H1 (cell line): ENCODE measurements around the gene PCP4. TPM values are rescaled to one million over a fixed set of nuclear protein-coding genes. Genes with fewer than 3 reads are reported as not detected.

Experiments used
- CHD7 ChIP-seq: fragments of 300-600 bp; sonication (generic); IDR thresholded peaks from 2 replicates; pipeline ENCODE4 v1.7.1; 2012; ENCODE audit warnings: low read length, moderate library complexity, mild to moderate bottlenecking, inconsistent platforms; ENCODE audit not compliant: insufficient replicate concordance
- NANOG ChIP-seq: IDR thresholded peaks from 2 replicates; pipeline ENCODE4 v1.6.1; 2011; ENCODE audit warnings: low read length, low read depth, mild to moderate bottlenecking, inconsistent platforms; ENCODE audit not compliant: insufficient read depth, poor library complexity, severe bottlenecking
- POLR2A ChIP-seq, 2 experiments: IDR thresholded peaks; 1 replicate in 1 of 2; 2 replicates in 1 of 2; pipeline ENCODE4 v1.6.1; 2011; ENCODE audit warnings: low read depth in 2 of 2, low read length in 2 of 2, mild to moderate bottlenecking in 2 of 2; ENCODE audit errors: control extremely low read depth in 1 of 2
- SRF ChIP-seq: IDR thresholded peaks from 2 replicates; pipeline ENCODE4 v1.6.1; 2011; ENCODE audit warnings: mild to moderate bottlenecking, low read depth, low read length, moderate library complexity
- TAF1 ChIP-seq: IDR thresholded peaks from 2 replicates; pipeline ENCODE4 v1.6.1; 2011; ENCODE audit warnings: mild to moderate bottlenecking, low read depth, low read length
- polyA plus RNA-seq, 7 experiments: library from polyadenylated mRNA; depleted of rRNA in 3 of 7; stranded (reverse) in 5 of 7; unstranded in 2 of 7; fragments of >200 nt in 5 of 7; fragments of 200-250 nt in 2 of 7; gene quantifications; 1 replicate in 5 of 7; 2 replicates in 1 of 7; 4 replicates in 1 of 7; pipeline versions ENCODE4 v1.2.1 to v1.2.3, GENCODE V29; 2011 to 2013; ENCODE audit warnings: missing spikeins in 2 of 7, mixed read lengths in 2 of 7
- total RNA-seq: library from RNA; stranded (reverse); fragmentation: NEBNext Ultra II Directional; extraction: Animal tissue kit (Norgen Biotek cat#: 25700); gene quantifications from 2 replicates; pipeline ENCODE4 v1.2.1, GENCODE V29; 2021
- TF ChIP-seq, protein P1 (sequence below), 3 experiments: IDR thresholded peaks; 1 replicate in 2 of 3; 2 replicates in 1 of 3; pipeline versions ENCODE4 v1.5.1 to v1.6.1; 2011; ENCODE audit warnings: low read length in 3 of 3, mild to moderate bottlenecking in 3 of 3, inconsistent platforms in 2 of 3, low read depth in 1 of 3, moderate library complexity in 1 of 3; ENCODE audit not compliant: insufficient read depth in 1 of 3; ENCODE audit errors: control extremely low read depth in 1 of 3

PCP4 gene
- total and polyA plus RNA-seq, 2 of the 8 experiments (the other 6 are each of a cell fraction or from before 2014, with no cell fraction given), result 1.8 to 2.4 TPM

DNA sequence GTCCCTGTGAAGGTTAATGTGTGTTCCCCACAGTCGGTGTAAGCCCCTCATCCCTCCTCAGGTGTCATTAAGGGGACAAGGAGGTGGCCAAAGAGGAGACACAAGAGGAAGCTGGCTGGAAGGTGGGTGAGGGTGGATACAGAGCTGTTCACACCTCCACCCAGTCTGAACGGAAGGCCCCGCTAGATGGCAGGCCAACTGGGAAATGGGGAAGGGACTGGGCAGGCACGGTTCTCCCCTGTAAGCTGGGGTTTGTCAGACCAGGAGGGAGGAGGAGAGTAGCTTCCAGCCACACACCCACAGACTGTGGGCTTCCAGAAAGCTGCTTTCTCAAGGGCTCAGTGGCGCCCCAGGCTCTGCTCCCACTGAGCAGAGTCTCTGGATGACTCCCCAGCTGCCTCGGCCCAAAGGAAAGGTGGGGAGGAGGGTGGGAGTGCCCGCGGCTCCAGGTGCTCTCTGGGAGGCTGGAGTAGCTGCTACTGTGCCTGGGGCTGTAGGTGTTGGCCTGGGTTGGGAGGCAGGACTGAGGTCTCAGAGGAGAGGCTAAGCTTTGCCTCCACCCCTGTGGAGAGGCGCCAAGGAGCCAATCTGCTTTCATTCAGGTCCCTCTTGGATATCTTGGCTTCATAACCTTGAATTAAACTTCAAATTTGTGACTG lies 41.2 kb downstream of the PCP4 start (continued):
- TF ChIP-seq CHD7 (no peak), POLR2A (IDR thresholded peaks at IDR 0.05; ENCODE audit: control extremely low read depth in 1 of 2, low read depth in 2 of 2, low read length in 2 of 2) (no peak), TAF1 (no peak), SRF (no peak), NANOG (no peak)
- TF ChIP-seq, protein P1, sequence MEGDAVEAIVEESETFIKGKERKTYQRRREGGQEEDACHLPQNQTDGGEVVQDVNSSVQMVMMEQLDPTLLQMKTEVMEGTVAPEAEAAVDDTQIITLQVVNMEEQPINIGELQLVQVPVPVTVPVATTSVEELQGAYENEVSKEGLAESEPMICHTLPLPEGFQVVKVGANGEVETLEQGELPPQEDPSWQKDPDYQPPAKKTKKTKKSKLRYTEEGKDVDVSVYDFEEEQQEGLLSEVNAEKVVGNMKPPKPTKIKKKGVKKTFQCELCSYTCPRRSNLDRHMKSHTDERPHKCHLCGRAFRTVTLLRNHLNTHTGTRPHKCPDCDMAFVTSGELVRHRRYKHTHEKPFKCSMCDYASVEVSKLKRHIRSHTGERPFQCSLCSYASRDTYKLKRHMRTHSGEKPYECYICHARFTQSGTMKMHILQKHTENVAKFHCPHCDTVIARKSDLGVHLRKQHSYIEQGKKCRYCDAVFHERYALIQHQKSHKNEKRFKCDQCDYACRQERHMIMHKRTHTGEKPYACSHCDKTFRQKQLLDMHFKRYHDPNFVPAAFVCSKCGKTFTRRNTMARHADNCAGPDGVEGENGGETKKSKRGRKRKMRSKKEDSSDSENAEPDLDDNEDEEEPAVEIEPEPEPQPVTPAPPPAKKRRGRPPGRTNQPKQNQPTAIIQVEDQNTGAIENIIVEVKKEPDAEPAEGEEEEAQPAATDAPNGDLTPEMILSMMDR (IDR thresholded peaks at IDR 0.05; ENCODE audit: control extremely low read depth in 1 of 3, insufficient read depth in 1 of 3, low read depth in 1 of 3, low read length in 3 of 3), result peak; percentile 11 to 42 (median 37); a peak in 3 of 4 replicates
